PC-9 (cell line): ENCODE data around the gene MORC4.

Experiments
- EZH2 ChIP-seq: fragments of 200-600 bp; sonication (generic); IDR thresholded peaks from 2 replicates; pipeline ENCODE4 v1.8.0; 2017; ENCODE audit warnings: antibody characterized with exemption, low read depth
- TF ChIP-seq, protein P1 (sequence below): fragments of 200-600 bp; sonication (generic); conservative IDR thresholded peaks from 2 replicates; pipeline ENCODE4 v1.6.1; 2017; ENCODE audit warnings: mixed run types, antibody characterized with exemption, mild to moderate bottlenecking, moderate library complexity

DNA sequence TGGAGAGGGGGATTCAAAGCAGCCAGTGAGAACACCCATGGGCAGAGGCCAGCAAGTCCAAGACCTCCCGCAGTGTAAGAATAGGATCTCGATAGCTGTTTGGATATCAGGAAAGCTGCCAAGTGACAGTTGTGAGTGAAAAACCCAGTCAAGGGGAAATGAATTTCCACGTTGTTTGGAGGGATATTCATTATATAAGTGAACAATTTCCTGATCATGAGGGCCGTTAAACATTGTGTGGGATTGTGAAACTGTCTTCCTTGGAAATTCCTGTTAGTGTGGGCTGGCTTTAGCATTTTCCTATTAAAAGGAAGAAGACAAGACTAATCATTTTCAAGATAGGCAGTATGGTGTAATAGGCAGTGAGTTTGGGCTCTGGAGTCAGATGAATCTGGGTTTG, 64.8 kb downstream of the MORC4 start:
- TF ChIP-seq, protein P1, sequence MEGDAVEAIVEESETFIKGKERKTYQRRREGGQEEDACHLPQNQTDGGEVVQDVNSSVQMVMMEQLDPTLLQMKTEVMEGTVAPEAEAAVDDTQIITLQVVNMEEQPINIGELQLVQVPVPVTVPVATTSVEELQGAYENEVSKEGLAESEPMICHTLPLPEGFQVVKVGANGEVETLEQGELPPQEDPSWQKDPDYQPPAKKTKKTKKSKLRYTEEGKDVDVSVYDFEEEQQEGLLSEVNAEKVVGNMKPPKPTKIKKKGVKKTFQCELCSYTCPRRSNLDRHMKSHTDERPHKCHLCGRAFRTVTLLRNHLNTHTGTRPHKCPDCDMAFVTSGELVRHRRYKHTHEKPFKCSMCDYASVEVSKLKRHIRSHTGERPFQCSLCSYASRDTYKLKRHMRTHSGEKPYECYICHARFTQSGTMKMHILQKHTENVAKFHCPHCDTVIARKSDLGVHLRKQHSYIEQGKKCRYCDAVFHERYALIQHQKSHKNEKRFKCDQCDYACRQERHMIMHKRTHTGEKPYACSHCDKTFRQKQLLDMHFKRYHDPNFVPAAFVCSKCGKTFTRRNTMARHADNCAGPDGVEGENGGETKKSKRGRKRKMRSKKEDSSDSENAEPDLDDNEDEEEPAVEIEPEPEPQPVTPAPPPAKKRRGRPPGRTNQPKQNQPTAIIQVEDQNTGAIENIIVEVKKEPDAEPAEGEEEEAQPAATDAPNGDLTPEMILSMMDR = no peak
- no peak for TF ChIP-seq EZH2
